Parathyroid adenoma (tissue), 2 donors: ENCODE results near the gene FSIP2.

ENCODE experiments used
- H2AFZ ChIP-seq: fragments of 300-600 bp; sonication (generic); one replicate; pipeline ENCODE4 v1.7.0; 2017; ENCODE audit warnings: antibody characterized with exemption, mild to moderate bottlenecking
- H3K27ac ChIP-seq: fragments of 300-600 bp; sonication (generic); one replicate; pipeline ENCODE4 v1.7.0; 2017
- H3K27me3 ChIP-seq: fragments of 300-600 bp; sonication (generic); one replicate; pipeline ENCODE4 v1.7.0; 2017; ENCODE audit warnings: low read length; ENCODE audit not compliant: control insufficient read depth, insufficient read depth
- H3K36me3 ChIP-seq: fragments of 300-600 bp; sonication (generic); one replicate; pipeline ENCODE4 v1.7.0; 2017; ENCODE audit warnings: low read length; ENCODE audit not compliant: control insufficient read depth, insufficient read depth
- H3K4me1 ChIP-seq: fragments of 300-600 bp; sonication (generic); one replicate; pipeline ENCODE4 v1.7.0; 2017; ENCODE audit warnings: control low read depth
- H3K4me2 ChIP-seq: fragments of 300-600 bp; sonication (generic); one replicate; pipeline ENCODE4 v1.7.0; 2017; ENCODE audit warnings: low read length
- H3K4me3 ChIP-seq: fragments of 300-600 bp; sonication (generic); one replicate; pipeline ENCODE4 v1.7.0; 2017; ENCODE audit warnings: low read depth, low read length
- H3K79me2 ChIP-seq: fragments of 300-600 bp; sonication (generic); one replicate; pipeline ENCODE4 v1.7.0; 2017; ENCODE audit warnings: control low read depth
- H3K9ac ChIP-seq: fragments of 300-600 bp; sonication (generic); one replicate; pipeline ENCODE4 v1.7.0; 2017; ENCODE audit warnings: mild to moderate bottlenecking
- H3K9me3 ChIP-seq: fragments of 300-600 bp; sonication (generic); one replicate; pipeline ENCODE4 v1.7.0; 2017; ENCODE audit warnings: low read length; ENCODE audit not compliant: control insufficient read depth
- CTCF ChIP-seq: fragments of 300-600 bp; sonication (generic); IDR thresholded peaks from one replicate; pipeline ENCODE4 v1.7.0; 2017; ENCODE audit warnings: antibody characterized with exemption, mild to moderate bottlenecking
- donor health status: primary hyperparathyroidism.

Gene FSIP2

GRCh38 chr2:185833864-185834263 lies 95.3 kb downstream of the FSIP2 start:
- no peaks in the 10 kb centered on the region for H3K27me3 ChIP-seq
- H3K36me3 ChIP-seq: no peaks in the 10 kb centered on the region
- H3K4me2 ChIP-seq: no peak overlapping the region
- H2AFZ ChIP-seq: no peak overlapping the region
- H3K4me3 ChIP-seq: no peak overlapping the region
- no peak for TF ChIP-seq CTCF
- H3K9ac ChIP-seq: no peak overlapping the region
- no peaks in the 10 kb centered on the region for H3K79me2 ChIP-seq
- no peaks in the 10 kb centered on the region for H3K9me3 ChIP-seq
- no peaks in the 10 kb centered on the region for H3K4me1 ChIP-seq
- H3K27ac ChIP-seq: no peak overlapping the region

DNA sequence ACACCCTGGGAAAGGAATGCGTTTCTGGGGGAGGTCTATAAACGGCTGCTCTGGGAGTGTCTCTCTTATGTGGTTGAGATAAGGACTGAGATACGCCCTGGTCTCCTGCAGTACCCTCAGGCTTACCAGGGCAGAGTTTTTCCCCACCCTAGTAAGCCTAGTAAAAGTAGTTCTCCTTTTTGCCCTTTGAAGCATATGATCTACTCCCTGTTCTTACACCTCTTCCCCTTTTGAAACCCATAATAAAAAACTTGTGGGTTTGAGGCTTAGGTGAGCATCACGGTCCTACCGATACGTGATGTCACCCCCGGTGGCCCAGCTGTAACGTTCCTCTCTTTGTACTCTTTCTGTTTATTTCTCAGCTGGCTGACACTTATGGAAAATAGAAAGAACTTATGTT lies 97.4 kb downstream of the FSIP2 start:
- Histone ChIP-seq H3K4me1 (no peaks in the 10 kb centered on the region), H3K36me3 (no peaks in the 10 kb centered on the region), H3K4me3 (no peak overlapping the region), H2AFZ (no peak overlapping the region), H3K27ac (no peak overlapping the region), H3K9ac (no peak overlapping the region), H3K27me3 (no peaks in the 10 kb centered on the region), H3K4me2 (no peak overlapping the region), H3K79me2 (no peaks in the 10 kb centered on the region), H3K9me3 (peaks cover 4% of the 10 kb centered on the region)
- TF ChIP-seq CTCF: no peak

DNA sequence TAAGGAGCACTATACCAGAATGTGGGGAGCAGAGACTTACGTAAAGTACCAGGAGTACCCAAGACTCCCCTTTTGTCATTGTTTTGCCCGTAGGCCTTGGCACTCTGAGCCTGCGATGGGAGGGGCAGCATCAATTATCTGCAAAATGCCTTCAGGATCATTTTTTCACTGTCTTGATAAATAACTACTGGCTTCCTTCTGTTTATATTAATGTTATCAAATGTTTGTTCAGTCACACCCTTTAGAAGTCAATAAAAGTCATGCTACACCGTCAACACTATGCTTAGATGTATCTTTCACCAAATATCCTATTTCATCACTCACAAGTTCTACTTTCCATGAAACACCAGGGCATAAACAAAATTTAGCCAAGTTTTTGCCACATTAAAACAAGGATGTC lies 116.3 kb downstream of the FSIP2 start:
- Histone ChIP-seq H3K9me3 (no peaks in the 10 kb centered on the region), H3K4me2 (no peak overlapping the region), H3K4me3 (no peak overlapping the region), H3K4me1 (no peaks in the 10 kb centered on the region), H3K27ac (no peak overlapping the region), H3K36me3 (no peaks in the 10 kb centered on the region), H2AFZ (no peak overlapping the region), H3K27me3 (no peaks in the 10 kb centered on the region), H3K9ac (no peak overlapping the region), H3K79me2 (no peaks in the 10 kb centered on the region)
- no peak for TF ChIP-seq CTCF

DNA sequence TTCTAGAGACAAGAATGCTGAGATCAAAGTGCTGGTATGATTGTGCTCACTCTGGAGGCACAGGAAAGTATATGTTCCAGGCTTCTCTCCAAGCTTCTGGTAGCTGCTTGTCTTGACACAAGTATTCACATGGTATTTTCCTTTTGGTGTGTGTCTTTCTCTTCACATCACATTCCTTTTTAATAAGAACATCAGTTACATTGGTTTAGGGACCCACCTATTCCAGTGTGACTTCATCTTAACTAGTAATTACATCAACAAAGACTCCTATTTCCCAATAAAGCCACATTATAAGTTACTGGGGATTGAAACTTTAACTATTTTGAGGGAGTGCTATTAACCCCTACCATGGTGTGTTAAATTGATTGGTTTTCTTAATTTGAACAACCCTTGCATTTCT lies 119.1 kb downstream of the FSIP2 start:
- Histone ChIP-seq H3K9me3 (no peaks in the 10 kb centered on the region), H3K79me2 (no peaks in the 10 kb centered on the region), H3K36me3 (no peaks in the 10 kb centered on the region), H3K4me2 (no peak overlapping the region), H3K27me3 (no peaks in the 10 kb centered on the region), H3K4me3 (no peak overlapping the region), H2AFZ (no peak overlapping the region), H3K9ac (no peak overlapping the region), H3K4me1 (no peaks in the 10 kb centered on the region), H3K27ac (no peak overlapping the region)
- TF ChIP-seq CTCF: no peak

DNA sequence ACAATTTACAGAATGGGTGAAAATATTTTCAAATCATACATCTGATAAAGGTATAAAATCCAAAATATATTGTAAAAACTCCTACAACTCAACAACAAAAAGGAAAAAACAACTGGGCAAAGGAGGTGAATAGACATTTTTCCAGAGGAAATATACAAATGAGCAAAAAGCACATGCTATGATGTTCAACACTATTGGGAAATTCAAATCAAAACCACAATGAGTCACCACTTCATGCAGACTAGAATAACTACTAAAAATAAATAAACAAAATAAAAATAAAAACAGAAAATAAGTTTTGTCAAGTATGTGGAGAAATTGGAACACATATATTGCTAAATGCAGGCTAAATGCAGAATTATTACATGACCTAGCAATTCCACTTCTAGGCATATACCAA lies 120.9 kb downstream of the FSIP2 start:
- TF ChIP-seq CTCF: no peak
- no peak overlapping the region for H3K4me2 ChIP-seq
- no peaks in the 10 kb centered on the region for H3K27me3 ChIP-seq
- no peaks in the 10 kb centered on the region for H3K4me1 ChIP-seq
- H3K9ac ChIP-seq: no peak overlapping the region
- no peaks in the 10 kb centered on the region for H3K79me2 ChIP-seq
- H3K36me3 ChIP-seq: no peaks in the 10 kb centered on the region
- no peak overlapping the region for H3K4me3 ChIP-seq
- no peak overlapping the region for H2AFZ ChIP-seq
- no peak overlapping the region for H3K27ac ChIP-seq
- H3K9me3 ChIP-seq: no peaks in the 10 kb centered on the region
